Ishikawa (cell line): Measurements from ENCODE around the gene ARHGAP9.

Experiments used
- CEBPB ChIP-seq: IDR thresholded peaks from 2 replicates; pipeline ENCODE4 v1.6.1; 2012
- CREB1 ChIP-seq: IDR thresholded peaks from 2 replicates; pipeline ENCODE4 v1.6.1; 2012; ENCODE audit warnings: low read depth
- EGR1 ChIP-seq: IDR thresholded peaks from 2 replicates; pipeline ENCODE4 v1.6.1; 2012
- EP300 ChIP-seq: IDR thresholded peaks from 2 replicates; pipeline ENCODE4 v1.6.1; 2012; ENCODE audit warnings: borderline replicate concordance
- FOXM1 ChIP-seq: IDR thresholded peaks from 2 replicates; pipeline ENCODE4 v1.6.1; 2012; ENCODE audit warnings: low read depth, borderline replicate concordance
- NFIC ChIP-seq: IDR thresholded peaks from 2 replicates; pipeline ENCODE4 v1.6.1; 2012
- RAD21 ChIP-seq: IDR thresholded peaks from 2 replicates; pipeline ENCODE4 v1.6.1; 2012; ENCODE audit warnings: low read depth
- TAF1 ChIP-seq: IDR thresholded peaks from 2 replicates; pipeline ENCODE4 v1.6.1; 2012; ENCODE audit warnings: low read depth, mild to moderate bottlenecking
- TCF12 ChIP-seq: IDR thresholded peaks from 2 replicates; pipeline ENCODE4 v1.6.1; 2012; ENCODE audit warnings: low read depth
- TEAD4 ChIP-seq: IDR thresholded peaks from 2 replicates; pipeline ENCODE4 v1.6.1; 2012
- YY1 ChIP-seq: IDR thresholded peaks from 2 replicates; pipeline ENCODE4 v1.6.1; 2012; ENCODE audit warnings: low read depth
- ZBTB7A ChIP-seq: IDR thresholded peaks from 2 replicates; pipeline ENCODE4 v1.6.1; 2012; ENCODE audit warnings: low read depth
- TF ChIP-seq, protein P1 (sequence below): IDR thresholded peaks from 2 replicates; pipeline ENCODE4 v1.6.1; 2012
- TF ChIP-seq, protein P2 (sequence below): IDR thresholded peaks from 2 replicates; pipeline ENCODE4 v1.6.1; 2012; ENCODE audit warnings: low read depth, mild to moderate bottlenecking
- TF ChIP-seq, protein P3 (sequence below): IDR thresholded peaks from 2 replicates; pipeline ENCODE4 v1.6.1; 2012

The ARHGAP9 gene

DNA sequence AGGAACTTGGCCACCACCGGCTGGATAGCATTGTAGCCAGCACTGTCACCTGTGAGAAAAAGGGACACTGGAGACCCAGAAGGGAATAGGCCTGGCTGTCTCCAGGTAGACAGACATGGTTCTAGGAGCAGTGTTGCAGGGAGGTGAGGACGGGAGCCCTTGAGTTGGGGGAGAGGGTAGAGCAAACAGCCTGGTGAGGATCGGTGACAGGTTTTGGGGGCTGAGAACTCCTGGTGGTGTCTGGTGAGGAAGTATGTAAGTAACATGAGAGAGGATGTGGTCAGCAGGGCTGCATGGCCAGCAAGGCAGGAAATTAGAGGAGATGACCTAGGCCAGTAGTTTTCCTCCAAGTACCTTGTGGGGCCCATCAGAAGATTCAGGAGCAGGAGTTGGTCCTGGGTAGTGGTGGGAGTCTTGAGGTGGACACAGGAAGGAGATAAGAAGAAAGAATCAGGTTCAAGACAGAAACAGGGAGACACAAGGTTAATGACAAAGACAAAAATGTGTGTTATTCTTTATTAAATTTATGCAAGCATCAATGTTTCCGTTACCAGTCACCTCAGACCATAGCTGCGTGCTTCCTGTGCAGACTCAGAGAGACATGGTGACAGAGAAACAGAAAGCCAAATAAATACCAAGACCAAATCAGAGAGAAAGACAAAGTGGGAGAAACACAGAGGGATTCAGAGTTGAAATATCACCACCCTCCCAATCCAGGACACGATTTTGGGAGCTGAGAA, at the start of gene ARHGAP9:
TSS of gene ARHGAP9 (minus strand) at position 491 of the 740 bp plus-strand sequence. CDS start at position 31, 460 bp downstream.
- TF ChIP-seq NFIC (no peak), EP300 (no peak), FOXM1 (no peak), RAD21 (no peak), EGR1 (no peak)
- TF ChIP-seq, protein P1, sequence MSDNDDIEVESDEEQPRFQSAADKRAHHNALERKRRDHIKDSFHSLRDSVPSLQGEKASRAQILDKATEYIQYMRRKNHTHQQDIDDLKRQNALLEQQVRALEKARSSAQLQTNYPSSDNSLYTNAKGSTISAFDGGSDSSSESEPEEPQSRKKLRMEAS = no peak

DNA sequence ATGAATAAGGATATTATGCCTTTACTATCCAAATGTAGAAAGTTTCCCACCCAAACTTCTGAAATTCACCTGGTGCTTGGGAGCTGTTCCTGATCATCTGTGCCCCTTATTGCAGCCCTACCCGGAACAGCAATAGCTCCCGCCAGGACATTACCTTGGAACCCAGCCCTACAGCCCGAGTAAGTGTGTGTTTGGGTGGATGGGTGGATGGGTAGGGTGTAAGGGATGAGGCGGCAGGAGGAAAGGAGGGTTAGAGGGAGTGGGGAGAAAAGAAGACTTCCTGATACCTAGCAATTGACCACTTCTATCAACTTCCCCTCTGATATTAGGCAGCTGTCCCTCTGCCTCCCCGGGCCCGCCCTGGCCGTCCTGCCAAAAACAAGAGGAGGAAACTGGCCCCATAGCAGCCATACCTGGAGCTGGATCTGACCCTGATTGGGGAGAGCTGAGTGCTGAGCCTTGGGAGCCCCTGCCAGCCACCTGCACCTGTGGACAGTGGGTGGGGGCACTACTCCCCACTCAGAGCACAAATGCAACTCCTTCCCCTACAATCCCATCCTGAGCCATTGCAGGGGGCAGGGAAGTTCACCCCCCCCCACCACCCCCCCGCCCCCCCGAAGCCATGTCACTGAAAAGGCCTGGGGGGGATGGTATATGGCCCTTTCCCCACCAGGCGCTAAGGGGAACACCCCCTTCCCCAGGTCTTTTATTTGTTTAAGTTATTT, 49.3 kb upstream of the ARHGAP9 start:
- TF ChIP-seq NFIC (no peak), CEBPB (no peak), CREB1 (no peak), FOXM1 (no peak), TAF1 (no peak), EP300 (no peak), TEAD4 (no peak), EGR1 (no peak), TCF12 (no peak), YY1 (no peak), ZBTB7A (no peak), RAD21 (no peak)
- TF ChIP-seq, protein P2, sequence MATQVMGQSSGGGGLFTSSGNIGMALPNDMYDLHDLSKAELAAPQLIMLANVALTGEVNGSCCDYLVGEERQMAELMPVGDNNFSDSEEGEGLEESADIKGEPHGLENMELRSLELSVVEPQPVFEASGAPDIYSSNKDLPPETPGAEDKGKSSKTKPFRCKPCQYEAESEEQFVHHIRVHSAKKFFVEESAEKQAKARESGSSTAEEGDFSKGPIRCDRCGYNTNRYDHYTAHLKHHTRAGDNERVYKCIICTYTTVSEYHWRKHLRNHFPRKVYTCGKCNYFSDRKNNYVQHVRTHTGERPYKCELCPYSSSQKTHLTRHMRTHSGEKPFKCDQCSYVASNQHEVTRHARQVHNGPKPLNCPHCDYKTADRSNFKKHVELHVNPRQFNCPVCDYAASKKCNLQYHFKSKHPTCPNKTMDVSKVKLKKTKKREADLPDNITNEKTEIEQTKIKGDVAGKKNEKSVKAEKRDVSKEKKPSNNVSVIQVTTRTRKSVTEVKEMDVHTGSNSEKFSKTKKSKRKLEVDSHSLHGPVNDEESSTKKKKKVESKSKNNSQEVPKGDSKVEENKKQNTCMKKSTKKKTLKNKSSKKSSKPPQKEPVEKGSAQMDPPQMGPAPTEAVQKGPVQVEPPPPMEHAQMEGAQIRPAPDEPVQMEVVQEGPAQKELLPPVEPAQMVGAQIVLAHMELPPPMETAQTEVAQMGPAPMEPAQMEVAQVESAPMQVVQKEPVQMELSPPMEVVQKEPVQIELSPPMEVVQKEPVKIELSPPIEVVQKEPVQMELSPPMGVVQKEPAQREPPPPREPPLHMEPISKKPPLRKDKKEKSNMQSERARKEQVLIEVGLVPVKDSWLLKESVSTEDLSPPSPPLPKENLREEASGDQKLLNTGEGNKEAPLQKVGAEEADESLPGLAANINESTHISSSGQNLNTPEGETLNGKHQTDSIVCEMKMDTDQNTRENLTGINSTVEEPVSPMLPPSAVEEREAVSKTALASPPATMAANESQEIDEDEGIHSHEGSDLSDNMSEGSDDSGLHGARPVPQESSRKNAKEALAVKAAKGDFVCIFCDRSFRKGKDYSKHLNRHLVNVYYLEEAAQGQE = no peak
- TF ChIP-seq, protein P3, sequence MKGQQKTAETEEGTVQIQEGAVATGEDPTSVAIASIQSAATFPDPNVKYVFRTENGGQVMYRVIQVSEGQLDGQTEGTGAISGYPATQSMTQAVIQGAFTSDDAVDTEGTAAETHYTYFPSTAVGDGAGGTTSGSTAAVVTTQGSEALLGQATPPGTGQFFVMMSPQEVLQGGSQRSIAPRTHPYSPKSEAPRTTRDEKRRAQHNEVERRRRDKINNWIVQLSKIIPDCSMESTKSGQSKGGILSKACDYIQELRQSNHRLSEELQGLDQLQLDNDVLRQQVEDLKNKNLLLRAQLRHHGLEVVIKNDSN = no peak

DNA sequence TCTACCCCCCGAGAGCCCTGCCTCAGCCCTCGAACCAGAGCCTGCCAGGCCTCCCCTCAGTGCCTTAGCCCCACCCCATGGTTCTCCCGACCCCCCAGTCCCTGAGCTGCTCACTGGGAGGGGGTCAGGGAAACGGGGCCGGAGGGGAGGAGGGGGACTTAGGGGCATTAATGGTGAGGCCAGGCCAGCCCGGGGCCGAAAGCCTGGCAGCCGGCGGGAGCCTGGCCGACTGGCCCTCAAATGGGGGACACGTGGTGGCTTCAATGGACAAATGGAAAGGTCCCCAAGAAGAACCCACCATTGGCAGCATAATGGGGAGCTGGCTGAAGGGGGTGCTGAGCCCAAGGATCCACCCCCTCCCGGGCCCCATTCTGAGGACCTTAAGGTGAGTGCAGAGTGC, 48.5 kb upstream of the ARHGAP9 start:
- TF ChIP-seq CEBPB = no peak
- no peak for TF ChIP-seq FOXM1
- TF ChIP-seq, protein P3 = no peak
- TF ChIP-seq EGR1 = no peak
- no peak for TF ChIP-seq ZBTB7A
- no peak for TF ChIP-seq TCF12
- TF ChIP-seq TEAD4 = no peak
- no peak for TF ChIP-seq CREB1
- TF ChIP-seq TAF1 = no peak
- TF ChIP-seq, protein P2 = no peak
- no peak for TF ChIP-seq RAD21
- no peak for TF ChIP-seq EP300
- TF ChIP-seq, protein P1 = no peak
- no peak for TF ChIP-seq YY1
- TF ChIP-seq NFIC = no peak

DNA sequence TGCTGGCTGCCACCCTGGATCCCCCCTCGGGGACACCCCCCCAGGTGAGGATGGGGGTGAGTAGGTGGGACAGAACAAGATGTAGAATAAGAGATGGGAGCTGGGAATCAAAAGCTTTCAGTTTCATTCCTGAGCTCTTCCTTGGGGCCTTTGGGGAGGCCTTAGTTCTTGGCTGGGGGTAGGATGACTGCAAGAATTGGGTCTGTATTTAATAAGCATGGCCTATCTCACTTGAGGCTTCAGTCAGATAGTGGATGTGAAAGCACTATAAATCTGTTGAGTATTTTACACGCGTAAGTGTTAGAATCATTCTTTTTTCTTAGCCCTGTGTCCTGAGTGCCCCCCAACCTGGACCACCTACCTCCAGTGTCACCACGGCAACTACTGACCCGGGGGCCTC, 47.5 kb upstream of the ARHGAP9 start:
- TF ChIP-seq, protein P3 = no peak
- TF ChIP-seq FOXM1 = no peak

DNA sequence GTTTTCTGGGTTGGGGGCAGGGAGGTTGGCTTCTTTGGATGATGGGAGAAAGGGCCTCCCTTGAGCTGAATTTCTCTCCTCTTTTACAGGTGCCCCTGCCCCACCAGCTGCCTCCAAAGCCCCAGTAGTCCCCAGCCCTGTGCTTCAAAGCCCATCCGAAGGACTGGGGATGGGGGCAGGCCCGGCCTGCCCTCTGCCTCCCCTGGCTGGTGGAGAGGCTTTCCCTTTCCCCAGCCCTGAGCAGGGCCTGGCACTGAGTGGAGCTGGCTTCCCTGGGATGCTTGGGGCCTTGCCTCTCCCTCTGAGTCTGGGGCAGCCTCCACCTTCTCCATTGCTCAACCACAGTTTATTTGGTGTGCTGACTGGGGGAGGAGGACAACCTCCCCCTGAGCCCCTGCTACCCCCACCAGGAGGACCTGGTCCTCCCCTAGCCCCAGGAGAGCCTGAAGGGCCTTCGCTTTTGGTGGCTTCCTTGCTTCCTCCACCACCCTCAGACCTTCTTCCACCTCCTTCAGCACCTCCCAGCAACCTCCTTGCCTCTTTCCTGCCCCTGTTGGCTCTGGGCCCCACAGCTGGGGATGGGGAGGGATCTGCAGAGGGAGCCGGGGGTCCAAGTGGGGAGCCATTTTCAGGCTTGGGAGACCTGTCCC, 46.9 kb upstream of the ARHGAP9 start:
- TF ChIP-seq, protein P1 = no peak
- TF ChIP-seq CREB1 = no peak
